B cell (primary cell): ENCODE results near the gene PERCC1. TPM values are rescaled to one million over a fixed set of nuclear protein-coding genes. Genes with fewer than 3 reads are reported as not detected.

ENCODE experiments used
- ATAC-seq: fragments of 200-7000 bp; cut with Tn5 transposase; one replicate; pipeline ENCODE4 v1.10.0; 2021; ENCODE audit warnings: low read depth, mild to moderate bottlenecking, moderate number of reproducible peaks, moderate library complexity
- CTCF ChIA-PET: fragments of 350-600 bp; sonication (Branson Sonifier 250); formaldehyde crosslinking; loops from one replicate; lab custom pipeline; 2021; ENCODE audit warnings: antibody characterized with exemption, inconsistent platforms; lab: Charles Lee
- POLR2A ChIA-PET: fragments of 350-600 bp; sonication (Branson Sonifier 250); formaldehyde crosslinking; loops from one replicate; lab custom pipeline; 2021; ENCODE audit warnings: antibody characterized with exemption; lab: Charles Lee
- DNase-seq: peaks from one replicate; pipeline ENCODE4 v3.0.0; 2013
- H2AFZ ChIP-seq: 2 replicates; pipeline ENCODE4 v1.6.1; 2012; ENCODE audit warnings: mild to moderate bottlenecking, low read depth, low read length; ENCODE audit not compliant: insufficient read depth, poor library complexity, severe bottlenecking
- H3K27ac ChIP-seq, 2 donors: 1 replicate in 1 of 2; 2 replicates in 1 of 2; pipeline ENCODE4 v1.5.1; 2012 to 2013; ENCODE audit warnings: low read length in 2 of 2, mild to moderate bottlenecking in 2 of 2, moderate library complexity in 1 of 2
- H3K27me3 ChIP-seq, 4 experiments: fragments of 200-600 bp in 1 of 4; sonication (generic) in 1 of 4; replicated peaks in 1 of 4; 1 replicate in 2 of 4; 2 replicates in 2 of 4; pipeline versions ENCODE4 v1.6.1 to v1.7.0; 2013 to 2016; ENCODE audit warnings: low read length in 3 of 4, mild to moderate bottlenecking in 2 of 4, mixed read lengths in 1 of 4, moderate library complexity in 1 of 4; ENCODE audit not compliant: insufficient read depth in 4 of 4, control insufficient read depth in 3 of 4; ENCODE audit errors: control extremely low read depth in 1 of 4
- H3K36me3 ChIP-seq, 2 experiments: replicated peaks in 1 of 2; 1 replicate in 1 of 2; 2 replicates in 1 of 2; pipeline versions ENCODE4 v1.6.1 to v1.7.1; 2013; ENCODE audit warnings: low read length in 1 of 2; ENCODE audit not compliant: insufficient read depth in 2 of 2, control insufficient read depth in 1 of 2; ENCODE audit errors: control extremely low read depth in 1 of 2, extremely low read depth in 1 of 2
- H3K4me1 ChIP-seq, 2 donors: fragments of 200-600 bp in 1 of 2; sonication (generic) in 1 of 2; 1 replicate in 1 of 2; 2 replicates in 1 of 2; pipeline versions ENCODE4 v1.5.1 to v1.6.1; 2013 to 2017; ENCODE audit warnings: low read length in 2 of 2; ENCODE audit not compliant: control insufficient read depth in 2 of 2, insufficient read depth in 2 of 2
- H3K4me2 ChIP-seq: replicated peaks from 2 replicates; pipeline ENCODE3; 2012; ENCODE audit warnings: mild to moderate bottlenecking, low read depth, low read length; ENCODE audit not compliant: poor library complexity, severe bottlenecking
- H3K4me3 ChIP-seq, 5 experiments: fragments of 200-600 bp in 1 of 5; sonication (generic) in 1 of 5; 1 replicate in 3 of 5; 2 replicates in 2 of 5; pipeline versions ENCODE4 v1.5.1 to v1.7.0; 2011 to 2016; ENCODE audit warnings: low read length in 4 of 5, mild to moderate bottlenecking in 4 of 5, low read depth in 2 of 5, control low read depth in 1 of 5, moderate library complexity in 1 of 5; ENCODE audit not compliant: insufficient read depth in 1 of 5; ENCODE audit errors: control extremely low read depth in 1 of 5, extremely low read depth in 1 of 5
- H3K79me2 ChIP-seq: fragments of 200-600 bp; sonication (generic); one replicate; pipeline ENCODE4 v1.6.0; 2016; ENCODE audit warnings: low read length; ENCODE audit not compliant: control insufficient read depth, insufficient read depth
- H3K9ac ChIP-seq: fragments of 200-600 bp; sonication (generic); 2 replicates; pipeline ENCODE4 v1.6.1; 2017; ENCODE audit warnings: mild to moderate bottlenecking, low read length, moderate library complexity
- H3K9me3 ChIP-seq, 3 donors: one replicate each; pipeline versions ENCODE4 v1.6.1 to v1.7.1; 2013; ENCODE audit warnings: low read length in 2 of 3; ENCODE audit not compliant: control insufficient read depth in 2 of 3, insufficient read depth in 1 of 3; ENCODE audit errors: control extremely low read depth in 1 of 3
- H4K20me1 ChIP-seq: 2 replicates; pipeline ENCODE4 v1.6.0; 2012; ENCODE audit warnings: mild to moderate bottlenecking, low read length; ENCODE audit not compliant: insufficient read depth, control insufficient read depth, poor library complexity, severe bottlenecking
- H3K27ac Mint-ChIP-seq: one replicate; pipeline ENCODE4 v1.8.0; 2021; ENCODE audit warnings: mixed read lengths
- H3K27me3 Mint-ChIP-seq: one replicate; pipeline ENCODE4 v1.8.0; 2021; ENCODE audit warnings: mixed read lengths
- H3K4me1 Mint-ChIP-seq: one replicate; pipeline ENCODE4 v1.8.0; 2021; ENCODE audit warnings: mixed read lengths
- H3K4me3 Mint-ChIP-seq: one replicate; pipeline ENCODE4 v1.8.0; 2021; ENCODE audit warnings: mixed read lengths
- H3K9me3 Mint-ChIP-seq: one replicate; pipeline ENCODE4 v1.8.0; 2022; ENCODE audit warnings: mixed read lengths; ENCODE audit not compliant: insufficient read depth
- CTCF ChIP-seq: fragments of 200-600 bp; IDR thresholded peaks from one replicate; pipeline ENCODE4 v1.8.0; 2022; ENCODE audit warnings: antibody characterized with exemption, mild to moderate bottlenecking
- EZH2 ChIP-seq: IDR thresholded peaks from 2 replicates; pipeline ENCODE4 v1.6.1; 2012; ENCODE audit warnings: borderline replicate concordance, low read depth, mild to moderate bottlenecking, moderate library complexity, low read length; ENCODE audit not compliant: insufficient read depth, poor library complexity, severe bottlenecking
- WGBS: methylation state at CpG from one replicate; pipeline ENCODE4 v1.1.5; 2013; ENCODE audit warnings: missing lambda C conversion rate; ENCODE audit not compliant: insufficient coverage; 5-methylcytosine and 5-hydroxymethylcytosine counted together
- intact Hi-C: fragments of 100-400 bp; cut with micrococcal nuclease; formaldehyde crosslinking; loops from one replicate; pipeline ENCODE4 v1.10.0; 2022
- polyA plus RNA-seq: library from polyadenylated mRNA; depleted of rRNA; stranded (reverse); fragments of >200 nt; gene quantifications from 2 replicates; pipeline ENCODE4 v1.2.3, GENCODE V29; 2012
- total RNA-seq, 2 donors: library from RNA; stranded (reverse); fragments of 120-200 nt in 1 of 2; gene quantifications; 1 replicate in 1 of 2; 2 replicates in 1 of 2; pipeline versions ENCODE4 v1.2.3 to v1.2.4, GENCODE V29; 2013 to 2022

Gene PERCC1
- total and polyA plus RNA-seq, 2 donors (not counting 1 experiment from before 2014, with no cell fraction given) = 0.46 to 0.64 TPM

- H3K4me3 ChIP-seq = no peak overlapping the region
- Mint-ChIP-seq H3K27ac (no peak overlapping the region), H3K27me3 (no peaks in the 10 kb centered on the region), H3K4me3 (no peak overlapping the region), H3K4me1 (peaks cover 5% of the 10 kb centered on the region), H3K9me3 (no peaks in the 10 kb centered on the region)
- ChIA-PET POLR2A (interaction anchor here (0.6 to 1.3 kb wide), 2 partner anchors 9 to 567 kb away, joined by 3 to 9 read pairs; partner anchors contain the start of gene UQCC4), CTCF (interaction anchor here (1.2 to 3.4 kb wide), 5 partner anchors 42 to 276 kb away, joined by 4 to 22 read pairs (median 7); partner anchors contain the start of gene MAPK8IP3)
- no peak overlapping the region for H2AFZ ChIP-seq
- no peak for DNase-seq
- H3K36me3 ChIP-seq = no peaks in the 10 kb centered on the region
- no peak for ATAC-seq
- intact Hi-C loops = no loop called here
- no peaks in the 10 kb centered on the region for H3K27me3 ChIP-seq
- TF ChIP-seq CTCF = no peak
- TF ChIP-seq EZH2 = no peak
- no peaks in the 10 kb centered on the region for H4K20me1 ChIP-seq
- no peak overlapping the region for H3K4me2 ChIP-seq
- peaks cover 19 to 42% of the 10 kb centered on the region in 2 donors for H3K4me1 ChIP-seq
- H3K9ac ChIP-seq = no peak overlapping the region
- no peaks in the 10 kb centered on the region for H3K9me3 ChIP-seq
- H3K79me2 ChIP-seq = no peaks in the 10 kb centered on the region
- 94% methylated on average over 13 of the region's 13 CpGs for WGBS
- no peak overlapping the region for H3K27ac ChIP-seq
Measured at GRCh38 chr16:1429631-1430030, 1.2 kb upstream of the PERCC1 start.

GRCh38 chr16:1430214-1430758 lies 592 bp upstream of the PERCC1 start:
- Mint-ChIP-seq H3K27ac (peak overlapping the region; percentile 37), H3K27me3 (no peaks in the 10 kb centered on the region), H3K4me3 (no peak overlapping the region), H3K4me1 (peaks cover 5% of the 10 kb centered on the region), H3K9me3 (no peaks in the 10 kb centered on the region)
- Histone ChIP-seq H3K27me3 (no peaks in the 10 kb centered on the region), H3K9me3 (no peaks in the 10 kb centered on the region), H3K27ac (no peak overlapping the region), H3K9ac (no peak overlapping the region), H3K4me2 (no peak overlapping the region), H4K20me1 (no peaks in the 10 kb centered on the region), H3K4me1 (peaks cover 19 to 42% of the 10 kb centered on the region in 2 donors), H2AFZ (no peak overlapping the region), H3K4me3 (no peak overlapping the region), H3K36me3 (no peaks in the 10 kb centered on the region), H3K79me2 (no peaks in the 10 kb centered on the region)
- no peak for ATAC-seq
- no peak for DNase-seq
- intact Hi-C loops = no loop called here
- TF ChIP-seq EZH2 (no peak), CTCF (no peak)
- 53% methylated on average over 10 of the region's 14 CpGs for WGBS
- ChIA-PET POLR2A (no interaction called here), CTCF (no interaction called here)
